ENCODE results near the gene ELAVL3. TPM values are rescaled to one million over a fixed set of nuclear protein-coding genes. Genes with fewer than 3 reads are reported as not detected.

The ELAVL3 gene
- polyA plus RNA-seq, 1 of the 3 experiments (the other 2 are of a cell fraction), result 0.48 TPM

- peaks cover 25% of the 10 kb centered on the region; the same call in 1 of the 2 replicates for H3K27me3 ChIP-seq (ENCODE audit: insufficient read depth)
- ChIA-PET POLR2A (interaction anchor here (0.6 to 0.7 kb wide), 3 partner anchors 29 to 104 kb away, joined by 3 read pairs; no protein-coding TSS in a partner anchor), CTCF (interaction anchor here (1.6 to 3.1 kb wide), 2 partner anchors 98 to 101 kb away, joined by 3 to 9 read pairs; no protein-coding TSS in a partner anchor)
- H3F3A ChIP-seq (replicated peaks; ENCODE audit: insufficient read depth), result no peaks in the 10 kb centered on the region
- no peak overlapping the region for H3K9ac ChIP-seq
- peak; percentile 98 for DNase-seq
- WGBS (ENCODE audit: low lambda C conversion rate), result 26% methylated on average over 34 of the region's 62 CpGs
- peak overlapping the region in 1 of 2 experiments; percentile 75; a peak in 2 of 4 replicates for H3K27ac ChIP-seq (ENCODE audit: low read depth in 2 of 2, low read length in 1 of 2)
- no peak overlapping the region for H2AFZ ChIP-seq (ENCODE audit: low read depth)
- no peaks in the 10 kb centered on the region for H4K20me1 ChIP-seq (ENCODE audit: insufficient read depth)
- peak overlapping the region; percentile 47 for H3K4me2 ChIP-seq
- H3K9me2 ChIP-seq, result no peaks in the 10 kb centered on the region
- H3K9me3 ChIP-seq, result no peaks in the 10 kb centered on the region
- peak overlapping the region in 1 of 2 experiments; percentile 54; a peak in 2 of 4 replicates for H3K4me3 ChIP-seq (ENCODE audit: low read depth in 2 of 2, low read length in 1 of 2)
- no peaks in the 10 kb centered on the region for H3K36me3 ChIP-seq (replicated peaks in 1 of 2; ENCODE audit: control insufficient read depth in 1 of 2, insufficient read depth in 2 of 2, low read length in 1 of 2)
- peaks cover 0 to 19% of the 10 kb centered on the region in 2 experiments; a peak in 1 of 4 replicates for H3K4me1 ChIP-seq (ENCODE audit: control insufficient read depth in 1 of 2, insufficient read depth in 2 of 2, low read depth in 1 of 2, low read length in 1 of 2)
- TF ChIP-seq GATA2 (CRISPR knock-in tag; IDR thresholded peaks at IDR 0.05) (no peak), YY1 (IDR thresholded peaks at IDR 0.05; ENCODE audit: low read depth) (no peak), IRF3 (IDR thresholded peaks at IDR 0.05; ENCODE audit: low read depth, low read length) (no peak), MXI1 (IDR thresholded peaks at IDR 0.05; ENCODE audit: low read depth, low read length) (peak; percentile 24; the same call in 1 of the 2 replicates)
- TF ChIP-seq, protein P1, sequence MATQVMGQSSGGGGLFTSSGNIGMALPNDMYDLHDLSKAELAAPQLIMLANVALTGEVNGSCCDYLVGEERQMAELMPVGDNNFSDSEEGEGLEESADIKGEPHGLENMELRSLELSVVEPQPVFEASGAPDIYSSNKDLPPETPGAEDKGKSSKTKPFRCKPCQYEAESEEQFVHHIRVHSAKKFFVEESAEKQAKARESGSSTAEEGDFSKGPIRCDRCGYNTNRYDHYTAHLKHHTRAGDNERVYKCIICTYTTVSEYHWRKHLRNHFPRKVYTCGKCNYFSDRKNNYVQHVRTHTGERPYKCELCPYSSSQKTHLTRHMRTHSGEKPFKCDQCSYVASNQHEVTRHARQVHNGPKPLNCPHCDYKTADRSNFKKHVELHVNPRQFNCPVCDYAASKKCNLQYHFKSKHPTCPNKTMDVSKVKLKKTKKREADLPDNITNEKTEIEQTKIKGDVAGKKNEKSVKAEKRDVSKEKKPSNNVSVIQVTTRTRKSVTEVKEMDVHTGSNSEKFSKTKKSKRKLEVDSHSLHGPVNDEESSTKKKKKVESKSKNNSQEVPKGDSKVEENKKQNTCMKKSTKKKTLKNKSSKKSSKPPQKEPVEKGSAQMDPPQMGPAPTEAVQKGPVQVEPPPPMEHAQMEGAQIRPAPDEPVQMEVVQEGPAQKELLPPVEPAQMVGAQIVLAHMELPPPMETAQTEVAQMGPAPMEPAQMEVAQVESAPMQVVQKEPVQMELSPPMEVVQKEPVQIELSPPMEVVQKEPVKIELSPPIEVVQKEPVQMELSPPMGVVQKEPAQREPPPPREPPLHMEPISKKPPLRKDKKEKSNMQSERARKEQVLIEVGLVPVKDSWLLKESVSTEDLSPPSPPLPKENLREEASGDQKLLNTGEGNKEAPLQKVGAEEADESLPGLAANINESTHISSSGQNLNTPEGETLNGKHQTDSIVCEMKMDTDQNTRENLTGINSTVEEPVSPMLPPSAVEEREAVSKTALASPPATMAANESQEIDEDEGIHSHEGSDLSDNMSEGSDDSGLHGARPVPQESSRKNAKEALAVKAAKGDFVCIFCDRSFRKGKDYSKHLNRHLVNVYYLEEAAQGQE (IDR thresholded peaks at IDR 0.05; ENCODE audit: low read depth, low read length), result peak; percentile 95
- H3K79me2 ChIP-seq (ENCODE audit: insufficient read depth), result no peaks in the 10 kb centered on the region
Measured at GRCh38 chr19:11479090-11479897, 1.6 kb downstream of the ELAVL3 start.

DNA sequence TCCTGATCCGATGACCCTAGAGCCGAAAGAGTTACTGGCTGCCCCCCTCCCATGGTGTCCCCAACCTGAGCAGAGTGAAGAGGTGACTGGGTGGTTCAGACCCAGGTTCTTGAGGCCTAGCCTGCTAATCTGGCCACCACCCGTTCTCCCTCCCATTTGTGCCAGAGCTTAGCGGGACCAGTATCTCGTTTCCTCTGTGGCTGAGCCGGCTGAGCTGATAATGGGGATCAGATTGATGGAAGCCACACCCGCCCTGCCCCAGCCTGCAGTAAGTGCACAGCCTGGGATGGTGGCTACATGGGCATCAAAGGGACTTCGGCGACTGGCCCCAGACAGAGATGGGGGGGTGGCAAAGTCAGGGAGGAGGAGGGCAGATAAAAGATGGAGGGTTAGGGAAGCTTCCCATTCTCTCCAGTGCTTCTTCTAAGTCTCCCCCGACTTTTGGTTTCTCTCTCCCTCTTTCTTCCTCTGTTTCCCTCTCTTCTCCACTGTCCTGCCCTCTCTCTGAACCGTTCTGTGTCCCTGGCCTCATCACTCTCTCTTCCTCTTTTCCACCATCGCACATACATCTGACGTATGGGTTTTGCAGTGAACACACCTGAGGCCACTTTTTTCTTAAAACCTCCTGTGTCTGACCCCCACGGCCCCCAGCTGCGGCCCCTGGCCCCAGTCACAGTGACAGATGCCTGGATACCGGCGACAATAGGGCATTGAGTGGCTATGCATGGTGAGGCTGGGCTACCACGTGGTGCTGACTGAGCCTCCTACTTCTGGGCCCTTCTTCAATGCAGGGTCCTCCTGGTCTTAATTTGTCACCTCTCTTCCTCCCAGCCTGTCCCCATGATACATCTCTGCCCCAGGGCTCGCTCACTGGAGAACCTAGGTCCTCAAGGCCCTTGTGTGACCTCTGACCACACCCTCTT lies 2.4 kb downstream of the ELAVL3 start:
- H3K9me3 ChIP-seq, result no peaks in the 10 kb centered on the region
- 80% methylated on average over 18 of the region's 19 CpGs for WGBS (ENCODE audit: low lambda C conversion rate)
- no peak overlapping the region for H3K9ac ChIP-seq
- no peak overlapping the region for H3K4me2 ChIP-seq
- no peaks in the 10 kb centered on the region for H3K36me3 ChIP-seq (replicated peaks in 1 of 2; ENCODE audit: control insufficient read depth in 1 of 2, insufficient read depth in 2 of 2, low read length in 1 of 2)
- peak overlapping the region in 1 of 2 experiments; percentile 60; a peak in 1 of 4 replicates for H3K27ac ChIP-seq (ENCODE audit: low read depth in 2 of 2, low read length in 1 of 2)
- H3K9me2 ChIP-seq, result no peaks in the 10 kb centered on the region
- H3F3A ChIP-seq (replicated peaks; ENCODE audit: insufficient read depth), result no peaks in the 10 kb centered on the region
- POLR2A ChIA-PET, result no interaction called here
- H3K4me3 ChIP-seq (ENCODE audit: low read depth in 2 of 2, low read length in 1 of 2), result peak overlapping the region in 1 of 2 experiments; percentile 54; a peak in 2 of 4 replicates
- peaks cover 0 to 19% of the 10 kb centered on the region in 2 experiments; a peak in 1 of 4 replicates for H3K4me1 ChIP-seq (ENCODE audit: control insufficient read depth in 1 of 2, insufficient read depth in 2 of 2, low read depth in 1 of 2, low read length in 1 of 2)
- no peak overlapping the region for H2AFZ ChIP-seq (ENCODE audit: low read depth)
- no peaks in the 10 kb centered on the region for H4K20me1 ChIP-seq (ENCODE audit: insufficient read depth)
- CTCF ChIA-PET, result interaction anchor here (1.3 to 3.1 kb wide), 3 partner anchors 97 to 103 kb away, joined by 3 to 9 read pairs (median 3); no protein-coding TSS in a partner anchor
- peaks cover 25% of the 10 kb centered on the region; the same call in 1 of the 2 replicates for H3K27me3 ChIP-seq (ENCODE audit: insufficient read depth)
- no peak for DNase-seq
- H3K79me2 ChIP-seq (ENCODE audit: insufficient read depth), result no peaks in the 10 kb centered on the region
- TF ChIP-seq RXRA (IDR thresholded peaks at IDR 0.05; ENCODE audit: borderline replicate concordance, low read depth) (no peak), SMC3 (IDR thresholded peaks at IDR 0.05; ENCODE audit: low read depth, low read length) (no peak), ZBTB33 (IDR thresholded peaks at IDR 0.05; ENCODE audit: borderline replicate concordance, low read depth) (no peak), FOXM1 (IDR thresholded peaks at IDR 0.05; ENCODE audit: low read depth) (no peak), GABPA (IDR thresholded peaks at IDR 0.05; ENCODE audit: low read depth) (no peak), USF1 (IDR thresholded peaks at IDR 0.05; ENCODE audit: borderline replicate concordance, low read depth) (no peak), TAF1 (IDR thresholded peaks at IDR 0.05; ENCODE audit: borderline replicate concordance, low read depth, low read length) (no peak), RCOR1 (IDR thresholded peaks at IDR 0.05; ENCODE audit: low read length) (no peak), RAD21 (IDR thresholded peaks at IDR 0.05; ENCODE audit: low read length) (no peak), NFIC (IDR thresholded peaks at IDR 0.05; ENCODE audit: borderline replicate concordance) (no peak), FOSL2 (IDR thresholded peaks at IDR 0.05; ENCODE audit: borderline replicate concordance, low read depth) (no peak)

Measured in SK-N-SH (cell line).